PC-9 (cell line): ENCODE measurements around the gene CELF1. TPM values are rescaled to one million over a fixed set of nuclear protein-coding genes. Genes with fewer than 3 reads are reported as not detected.

Source experiments
- BruUV-seq: library from RNA; stranded (reverse); fragments of 400-500 nt; replicated peaks from 2 replicates; lab custom pipeline; 2021; lab: Mats Ljungman, UMichigan
- CTCF ChIA-PET: fragments of 300-600 bp; sonication (Branson Sonifier 250); formaldehyde crosslinking; loops from one replicate; lab custom pipeline; 2022; ENCODE audit warnings: antibody characterized with exemption; lab: Charles Lee
- POLR2A ChIA-PET: fragments of 300-600 bp; sonication (Branson Sonifier 250); formaldehyde crosslinking; loops from one replicate; lab custom pipeline; 2022; ENCODE audit warnings: antibody characterized with exemption; ENCODE audit not compliant: unreplicated experiment; lab: Charles Lee
- DNase-seq, 2 experiments: peaks; one replicate each; pipeline versions ENCODE4 v3.0.0 to v3.0.0-alpha.2; 2015 to 2022; ENCODE audit warnings: mixed read lengths in 1 of 2
- H2AFZ ChIP-seq: fragments of 200-600 bp; sonication (generic); 2 replicates; pipeline ENCODE4 v1.8.1; 2017; ENCODE audit warnings: antibody characterized with exemption
- H3F3A ChIP-seq: fragments of 200-600 bp; sonication (generic); 2 replicates; pipeline ENCODE4 v1.8.1; 2017; ENCODE audit warnings: antibody characterized with exemption, mild to moderate bottlenecking, low read depth; ENCODE audit not compliant: insufficient read depth
- H3K27ac ChIP-seq: fragments of 200-600 bp; sonication (generic); 2 replicates; pipeline ENCODE4 v1.6.1; 2016; ENCODE audit warnings: mixed run types
- H3K27me3 ChIP-seq: fragments of 200-600 bp; sonication (generic); 2 replicates; pipeline ENCODE4 v1.6.1; 2016; ENCODE audit warnings: low read depth, mixed run types; ENCODE audit not compliant: insufficient read depth
- H3K36me3 ChIP-seq: fragments of 200-600 bp; sonication (generic); 2 replicates; pipeline ENCODE4 v1.6.1; 2016; ENCODE audit warnings: low read depth, mixed run types
- H3K4me1 ChIP-seq: fragments of 200-600 bp; sonication (generic); replicated peaks from 2 replicates; pipeline ENCODE4 v1.6.1; 2016; ENCODE audit warnings: mixed run types; ENCODE audit not compliant: insufficient read depth
- H3K4me2 ChIP-seq: fragments of 200-600 bp; sonication (generic); 2 replicates; pipeline ENCODE4 v1.6.1; 2017; ENCODE audit warnings: mixed run types
- H3K4me3 ChIP-seq: fragments of 200-600 bp; sonication (generic); 2 replicates; pipeline ENCODE4 v1.6.1; 2016; ENCODE audit warnings: mixed run types
- H3K79me2 ChIP-seq: fragments of 200-600 bp; sonication (generic); 2 replicates; pipeline ENCODE4 v1.6.1; 2017; ENCODE audit warnings: low read depth, mixed run types
- H3K9me2 ChIP-seq: fragments of 200-600 bp; sonication (generic); 2 replicates; pipeline ENCODE4 v1.8.1; 2017; ENCODE audit warnings: mild to moderate bottlenecking; ENCODE audit not compliant: insufficient read depth
- H3K9me3 ChIP-seq: fragments of 200-600 bp; sonication (generic); 2 replicates; pipeline ENCODE4 v1.8.1; 2016; ENCODE audit warnings: low read depth; ENCODE audit not compliant: insufficient read depth
- H4K20me1 ChIP-seq: fragments of 200-600 bp; sonication (generic); 2 replicates; pipeline ENCODE4 v1.8.1; 2017; ENCODE audit not compliant: insufficient read depth
- EZH2 ChIP-seq: fragments of 200-600 bp; sonication (generic); IDR thresholded peaks from 2 replicates; pipeline ENCODE4 v1.8.0; 2017; ENCODE audit warnings: antibody characterized with exemption, low read depth
- intact Hi-C: fragments of 100-400 bp; cut with micrococcal nuclease; formaldehyde crosslinking; loops from one replicate; pipeline ENCODE4 v1.10.0; 2022; ENCODE audit not compliant: unreplicated experiment
- total RNA-seq: library from RNA; stranded (reverse); gene quantifications from 2 replicates; pipeline ENCODE4 v1.2.3, GENCODE V29; 2021
- TF ChIP-seq, protein P1 (sequence below): fragments of 200-600 bp; sonication (generic); conservative IDR thresholded peaks from 2 replicates; pipeline ENCODE4 v1.6.1; 2017; ENCODE audit warnings: mixed run types, antibody characterized with exemption, mild to moderate bottlenecking, moderate library complexity

Gene CELF1
- total RNA-seq, 1 experiment from 2014 or later, result 165 TPM

DNA sequence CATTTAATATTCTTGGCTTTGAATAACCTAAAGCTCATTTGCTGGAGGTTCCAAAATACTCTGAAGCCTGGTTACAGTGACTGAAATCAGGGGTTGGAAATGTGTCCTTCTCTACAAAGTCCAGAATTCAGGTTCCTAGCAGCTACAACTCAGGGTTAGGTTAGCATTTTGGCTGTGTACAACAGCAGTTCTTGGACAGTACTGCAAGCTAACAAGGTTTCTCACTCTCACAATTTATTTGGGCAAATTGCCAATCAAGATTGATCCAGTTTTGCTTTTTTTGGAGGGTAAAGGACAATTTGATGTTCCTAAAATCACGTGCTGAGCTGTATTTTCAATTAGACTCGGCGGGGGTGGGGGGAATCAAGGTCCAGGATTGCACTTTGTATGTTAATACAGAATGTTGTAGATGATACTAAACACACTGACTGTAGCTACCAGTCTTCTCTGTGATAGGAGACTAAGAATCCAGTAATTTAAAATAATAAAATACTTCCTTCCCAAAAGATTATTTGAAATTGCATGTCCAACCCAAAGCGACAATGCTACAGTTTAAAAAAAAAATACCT lies 54.3 kb downstream of the CELF1 start:
- Histone ChIP-seq H3K4me2 (no peak overlapping the region), H3K4me3 (no peak overlapping the region), H3K36me3 (peaks cover 30% of the 10 kb centered on the region; the same call in 1 of the 2 replicates), H3K79me2 (peaks cover 96% of the 10 kb centered on the region), H3K4me1 (no peaks in the 10 kb centered on the region), H3K27ac (no peak overlapping the region), H3K9me2 (no peaks in the 10 kb centered on the region), H2AFZ (no peak overlapping the region), H3K27me3 (no peaks in the 10 kb centered on the region), H3F3A (peaks cover 29% of the 10 kb centered on the region), H4K20me1 (peaks cover 60% of the 10 kb centered on the region), H3K9me3 (no peaks in the 10 kb centered on the region)
- TF ChIP-seq EZH2, result no peak
- TF ChIP-seq, protein P1, sequence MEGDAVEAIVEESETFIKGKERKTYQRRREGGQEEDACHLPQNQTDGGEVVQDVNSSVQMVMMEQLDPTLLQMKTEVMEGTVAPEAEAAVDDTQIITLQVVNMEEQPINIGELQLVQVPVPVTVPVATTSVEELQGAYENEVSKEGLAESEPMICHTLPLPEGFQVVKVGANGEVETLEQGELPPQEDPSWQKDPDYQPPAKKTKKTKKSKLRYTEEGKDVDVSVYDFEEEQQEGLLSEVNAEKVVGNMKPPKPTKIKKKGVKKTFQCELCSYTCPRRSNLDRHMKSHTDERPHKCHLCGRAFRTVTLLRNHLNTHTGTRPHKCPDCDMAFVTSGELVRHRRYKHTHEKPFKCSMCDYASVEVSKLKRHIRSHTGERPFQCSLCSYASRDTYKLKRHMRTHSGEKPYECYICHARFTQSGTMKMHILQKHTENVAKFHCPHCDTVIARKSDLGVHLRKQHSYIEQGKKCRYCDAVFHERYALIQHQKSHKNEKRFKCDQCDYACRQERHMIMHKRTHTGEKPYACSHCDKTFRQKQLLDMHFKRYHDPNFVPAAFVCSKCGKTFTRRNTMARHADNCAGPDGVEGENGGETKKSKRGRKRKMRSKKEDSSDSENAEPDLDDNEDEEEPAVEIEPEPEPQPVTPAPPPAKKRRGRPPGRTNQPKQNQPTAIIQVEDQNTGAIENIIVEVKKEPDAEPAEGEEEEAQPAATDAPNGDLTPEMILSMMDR, result no peak
- intact Hi-C loops, result no loop called here
- ChIA-PET POLR2A (interaction anchor here (0.6 kb wide), 1 partner anchor 11 kb away, joined by 3 read pairs; no protein-coding TSS in a partner anchor), CTCF (interaction anchor here (0.6 kb wide), 1 partner anchor 90 kb away, joined by 6 read pairs; no protein-coding TSS in a partner anchor)
- no peak for DNase-seq
- no TSS peak for BruUV-seq

DNA sequence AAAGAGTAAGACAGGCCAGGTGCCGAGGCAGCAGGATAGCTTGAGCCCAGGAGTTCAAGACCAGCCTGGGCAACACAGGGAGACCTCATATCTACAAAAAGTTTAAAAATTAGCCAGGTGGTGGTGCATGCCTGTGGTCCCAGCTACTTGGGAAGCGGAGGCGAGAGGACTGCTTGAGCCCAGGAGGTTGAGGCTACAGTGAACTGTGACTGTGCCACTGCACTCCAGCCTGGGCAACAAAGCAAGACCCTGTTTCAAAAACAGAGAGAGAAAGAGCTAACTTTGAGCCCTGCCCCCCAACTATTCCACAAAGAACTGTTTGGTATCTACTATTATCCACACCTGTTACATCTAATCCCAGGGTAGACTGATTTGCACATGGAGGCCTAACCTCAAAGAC lies 54.8 kb downstream of the CELF1 start:
- Histone ChIP-seq H3K4me3 (no peak overlapping the region), H3K36me3 (peaks cover 32% of the 10 kb centered on the region; the same call in 1 of the 2 replicates), H3K9me2 (no peaks in the 10 kb centered on the region), H2AFZ (no peak overlapping the region), H3K27me3 (no peaks in the 10 kb centered on the region), H3F3A (peaks cover 29% of the 10 kb centered on the region), H3K4me1 (no peaks in the 10 kb centered on the region), H4K20me1 (peaks cover 55% of the 10 kb centered on the region), H3K79me2 (peaks cover 96% of the 10 kb centered on the region), H3K9me3 (no peaks in the 10 kb centered on the region), H3K27ac (no peak overlapping the region), H3K4me2 (no peak overlapping the region)
- ChIA-PET CTCF (interaction anchor here (0.6 kb wide), 1 partner anchor 89 kb away, joined by 6 read pairs; no protein-coding TSS in a partner anchor), POLR2A (interaction anchor here (0.6 kb wide), 1 partner anchor 12 kb away, joined by 3 read pairs; no protein-coding TSS in a partner anchor)
- no TSS peak for BruUV-seq
- no peak for DNase-seq
- TF ChIP-seq, protein P1, result no peak
- no peak for TF ChIP-seq EZH2
- intact Hi-C loops, result no loop called here

DNA sequence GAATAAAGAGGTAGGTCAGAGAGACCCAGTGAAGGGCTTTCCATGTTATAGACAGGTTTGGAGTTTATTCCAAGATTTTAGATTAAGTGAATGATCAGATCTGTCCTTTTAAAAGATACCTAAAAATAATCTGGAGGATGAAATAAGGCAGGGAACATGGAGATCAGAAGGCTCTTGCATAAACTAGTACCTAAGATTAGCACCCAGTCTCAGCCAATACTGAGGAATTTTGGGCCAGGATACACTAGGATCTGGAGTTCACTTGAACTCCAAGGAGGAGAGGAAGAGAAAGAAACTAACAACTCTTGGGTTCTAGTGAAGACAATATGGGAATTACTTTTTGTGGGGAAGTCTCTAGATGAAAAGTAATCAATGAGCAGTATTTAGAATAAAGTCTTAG lies 56.1 kb downstream of the CELF1 start:
- Histone ChIP-seq H4K20me1 (peaks cover 51% of the 10 kb centered on the region), H3K27me3 (no peaks in the 10 kb centered on the region), H3K79me2 (peaks cover 99% of the 10 kb centered on the region), H3K4me3 (no peak overlapping the region), H3K9me2 (no peaks in the 10 kb centered on the region), H3K4me2 (no peak overlapping the region), H2AFZ (no peak overlapping the region), H3K27ac (no peak overlapping the region), H3K4me1 (no peaks in the 10 kb centered on the region), H3F3A (peaks cover 25% of the 10 kb centered on the region), H3K36me3 (peaks cover 32% of the 10 kb centered on the region; the same call in 1 of the 2 replicates), H3K9me3 (no peaks in the 10 kb centered on the region)
- intact Hi-C loops, result no loop called here
- DNase-seq, result no peak
- CTCF ChIA-PET, result no interaction called here
- BruUV-seq, result no TSS peak
- TF ChIP-seq EZH2, result no peak
- TF ChIP-seq, protein P1, result no peak
- POLR2A ChIA-PET, result no interaction called here
